Neural cell (in vitro differentiated cells): ENCODE results near the gene TAF3. TPM values are rescaled to one million over a fixed set of nuclear protein-coding genes. Genes with fewer than 3 reads are reported as not detected.

Experiments used
- H2AFZ ChIP-seq: fragments of 200-600, 300-800 bp; sonication (generic), shearing (Covaris generic); 2 replicates; pipeline ENCODE4 v1.6.0; 2014; ENCODE audit warnings: low read depth, mild to moderate bottlenecking, antibody characterized with exemption, low read length, moderate library complexity
- H3F3A ChIP-seq: fragments of 200-600 bp; shearing (Covaris generic); 2 replicates; pipeline ENCODE4 v1.6.1; 2016; ENCODE audit warnings: mild to moderate bottlenecking, moderate library complexity, mixed read lengths, antibody characterized with exemption, low read length; ENCODE audit not compliant: insufficient read depth, poor library complexity, severe bottlenecking
- H3K27ac ChIP-seq: fragments of 200-600, 300-800 bp; sonication (generic), shearing (Covaris generic); 2 replicates; pipeline ENCODE4 v1.5.1; 2014; ENCODE audit warnings: mild to moderate bottlenecking, low read length, moderate library complexity
- H3K27me3 ChIP-seq: fragments of 300-800, 200-600 bp; sonication (generic), shearing (Covaris generic); 2 replicates; pipeline ENCODE4 v1.6.0; 2014; ENCODE audit warnings: mild to moderate bottlenecking, low read depth, low read length, moderate library complexity; ENCODE audit not compliant: insufficient read depth
- H3K36me3 ChIP-seq: fragments of 300-800, 200-600 bp; sonication (generic), shearing (Covaris generic); 2 replicates; pipeline ENCODE4 v1.5.1; 2014; ENCODE audit warnings: mild to moderate bottlenecking, antibody characterized with exemption, low read length, moderate library complexity; ENCODE audit not compliant: insufficient read depth
- H3K4me2 ChIP-seq: fragments of 300-800, 200-600 bp; sonication (generic), shearing (Covaris generic); 2 replicates; pipeline ENCODE4 v1.6.0; 2014; ENCODE audit warnings: mild to moderate bottlenecking, low read length
- H3K4me3 ChIP-seq: fragments of 300-800, 200-600 bp; sonication (generic), shearing (Covaris generic); 2 replicates; pipeline ENCODE4 v1.5.1; 2014; ENCODE audit warnings: mild to moderate bottlenecking, low read length, moderate library complexity
- H3K79me2 ChIP-seq: fragments of 200-600 bp; shearing (Covaris generic); replicated peaks from 2 replicates; pipeline ENCODE4 v1.6.0; 2014; ENCODE audit warnings: mild to moderate bottlenecking, low read length, moderate library complexity; ENCODE audit not compliant: insufficient read depth
- H3K9ac ChIP-seq: fragments of 300-800, 200-600 bp; sonication (generic), shearing (Covaris generic); 2 replicates; pipeline ENCODE4 v1.6.1; 2016; ENCODE audit warnings: mild to moderate bottlenecking, low read length, mixed read lengths
- H3K9me2 ChIP-seq: fragments of 200-600 bp; shearing (Covaris generic); 2 replicates; pipeline ENCODE4 v1.6.1; 2016; ENCODE audit warnings: mild to moderate bottlenecking, low read length, mixed read lengths; ENCODE audit not compliant: insufficient read depth
- H3K9me3 ChIP-seq: fragments of 200-600, 300-800 bp; sonication (generic), shearing (Covaris generic); 2 replicates; pipeline ENCODE4 v1.6.1; 2016; ENCODE audit warnings: mild to moderate bottlenecking, mixed run types, low read length, moderate library complexity, mixed read lengths
- H4K20me1 ChIP-seq: fragments of 200-600 bp; shearing (Covaris generic); 2 replicates; pipeline ENCODE4 v1.6.1; 2016; ENCODE audit warnings: mild to moderate bottlenecking, mixed run types; ENCODE audit not compliant: insufficient read depth
- CTCF ChIP-seq: fragments of 450-650 bp; IDR thresholded peaks from 2 replicates; pipeline ENCODE4 v1.5.1; 2014; ENCODE audit warnings: antibody characterized with exemption, mild to moderate bottlenecking, moderate library complexity; ENCODE audit not compliant: poor library complexity, severe bottlenecking
- EP300 ChIP-seq: fragments of 450-650 bp; conservative IDR thresholded peaks from 2 replicates; pipeline ENCODE4 v1.6.1; 2014; ENCODE audit warnings: antibody characterized with exemption, mild to moderate bottlenecking, moderate library complexity; ENCODE audit not compliant: poor library complexity, severe bottlenecking
- EZH2 ChIP-seq: fragments of 200-600, 300-800 bp; shearing (Covaris generic), sonication (generic); IDR thresholded peaks from 2 replicates; pipeline ENCODE4 v1.6.1; 2014; ENCODE audit warnings: antibody characterized with exemption, low read length, borderline replicate concordance, mild to moderate bottlenecking; ENCODE audit not compliant: insufficient read depth, poor library complexity, severe bottlenecking
- MXI1 ChIP-seq: fragments of 450-650 bp; conservative IDR thresholded peaks from 2 replicates; pipeline ENCODE4 v1.6.1; 2014; ENCODE audit warnings: antibody characterized with exemption, mild to moderate bottlenecking; ENCODE audit not compliant: poor library complexity, severe bottlenecking
- POLR2AphosphoS5 ChIP-seq: IDR thresholded peaks from 2 replicates; pipeline ENCODE4 v1.6.1; 2012
- RAD21 ChIP-seq: fragments of 450-650 bp; conservative IDR thresholded peaks from 2 replicates; pipeline ENCODE4 v1.6.1; 2014; ENCODE audit warnings: antibody characterized with exemption, mild to moderate bottlenecking, moderate library complexity
- REST ChIP-seq: IDR thresholded peaks from 2 replicates; pipeline ENCODE4 v1.6.1; 2012; ENCODE audit warnings: borderline replicate concordance
- SMC3 ChIP-seq: fragments of 450-650 bp; conservative IDR thresholded peaks from 2 replicates; pipeline ENCODE4 v1.6.1; 2014; ENCODE audit warnings: antibody characterized with exemption, mild to moderate bottlenecking, moderate library complexity; ENCODE audit not compliant: poor library complexity
- TAF1 ChIP-seq: IDR thresholded peaks from 2 replicates; pipeline ENCODE4 v1.6.1; 2012; ENCODE audit warnings: low read depth
- polyA plus RNA-seq: library from polyadenylated mRNA; depleted of rRNA; stranded (reverse); fragments of >200 nt; gene quantifications from 2 replicates; pipeline ENCODE4 v1.2.3, GENCODE V29; 2014

Gene TAF3
- polyA plus RNA-seq, 1 donor from 2014 or later, result 2.0 TPM

- no peaks in the 10 kb centered on the region for H3K36me3 ChIP-seq
- H3F3A ChIP-seq, result no peaks in the 10 kb centered on the region
- H3K9me2 ChIP-seq, result no peaks in the 10 kb centered on the region
- no peaks in the 10 kb centered on the region for H3K9me3 ChIP-seq
- H3K27ac ChIP-seq, result no peak overlapping the region
- H3K9ac ChIP-seq, result no peak overlapping the region
- TF ChIP-seq SMC3, result no peak
- no peak for TF ChIP-seq TAF1
- TF ChIP-seq EP300, result no peak
- TF ChIP-seq CTCF, result no peak
- TF ChIP-seq EZH2, result no peak
- TF ChIP-seq REST, result no peak
- no peak for TF ChIP-seq MXI1
- TF ChIP-seq POLR2AphosphoS5, result no peak
- TF ChIP-seq RAD21, result no peak
- no peak overlapping the region for H3K4me2 ChIP-seq
- no peaks in the 10 kb centered on the region for H3K79me2 ChIP-seq
- no peaks in the 10 kb centered on the region for H3K27me3 ChIP-seq
- no peak overlapping the region for H2AFZ ChIP-seq
- no peaks in the 10 kb centered on the region for H4K20me1 ChIP-seq
- no peak overlapping the region for H3K4me3 ChIP-seq
Observed at GRCh38 chr10:7942316-7942715, 124.0 kb downstream of the TAF3 start.

- no peak overlapping the region for H2AFZ ChIP-seq
- H3F3A ChIP-seq, result no peaks in the 10 kb centered on the region
- no peaks in the 10 kb centered on the region for H3K79me2 ChIP-seq
- H3K4me2 ChIP-seq, result no peak overlapping the region
- H3K27ac ChIP-seq, result no peak overlapping the region
- no peak overlapping the region for H3K9ac ChIP-seq
- TF ChIP-seq TAF1, result no peak
- TF ChIP-seq EP300, result no peak
- no peak for TF ChIP-seq MXI1
- TF ChIP-seq EZH2, result no peak
- TF ChIP-seq SMC3, result no peak
- TF ChIP-seq CTCF, result no peak
- TF ChIP-seq REST, result no peak
- TF ChIP-seq RAD21, result no peak
- no peak for TF ChIP-seq POLR2AphosphoS5
- no peak overlapping the region for H3K4me3 ChIP-seq
- H4K20me1 ChIP-seq, result no peaks in the 10 kb centered on the region
- H3K9me2 ChIP-seq, result no peaks in the 10 kb centered on the region
- H3K9me3 ChIP-seq, result no peaks in the 10 kb centered on the region
- H3K27me3 ChIP-seq, result no peaks in the 10 kb centered on the region
- H3K36me3 ChIP-seq, result no peaks in the 10 kb centered on the region
Observed at GRCh38 chr10:7942859-7943258, 124.6 kb downstream of the TAF3 start.
